ENCODE measurements around the gene GPC5. TPM values are rescaled to one million over a fixed set of nuclear protein-coding genes. Genes with fewer than 3 reads are reported as not detected.

Gene GPC5
- total and polyA plus RNA-seq, 9 of the 15 experiments (the other 6 are each of a cell fraction or from before 2014, with no cell fraction given): 0.18 to 0.27 TPM; not detected in 7

GRCh38 chr13:91726671-91727070, 328.2 kb downstream of the GPC5 start (continued):
- TF ChIP-seq SRF (CRISPR knock-in tag; IDR thresholded peaks at IDR 0.05) (no peak), NFATC3 (IDR thresholded peaks at IDR 0.05) (no peak), PTRF (tag; IDR thresholded peaks at IDR 0.05) (no peak), XRCC5 (IDR thresholded peaks at IDR 0.05; ENCODE audit: low read depth, low read length) (no peak), SP2 (IDR thresholded peaks at IDR 0.05; ENCODE audit: extremely low read depth, low read depth, low read length, poor library complexity, severe bottlenecking) (no peak), HNRNPLL (IDR thresholded peaks at IDR 0.05; ENCODE audit: low read depth, low read length, poor library complexity, severe bottlenecking) (no peak), ZNF764 (CRISPR knock-in tag; IDR thresholded peaks at IDR 0.05; ENCODE audit: low read depth) (no peak), ZNF347 (CRISPR knock-in tag; IDR thresholded peaks at IDR 0.05; ENCODE audit: low read depth) (no peak), CREB5 (CRISPR knock-in tag; IDR thresholded peaks at IDR 0.05) (no peak), CAMTA2 (CRISPR knock-in tag; conservative IDR thresholded peaks at IDR 0.05) (no peak), MCM3 (IDR thresholded peaks at IDR 0.05) (peak; percentile 68; the same call in 1 of the 2 replicates), SAFB (IDR thresholded peaks at IDR 0.05; ENCODE audit: borderline replicate concordance, low read depth, low read length) (no peak), HDAC2 (IDR thresholded peaks at IDR 0.05) (no peak), RFX5 (IDR thresholded peaks at IDR 0.05; ENCODE audit: low read depth, low read length) (no peak), BHLHE40 (IDR thresholded peaks at IDR 0.05; ENCODE audit: low read length) (no peak), DIDO1 (tag; IDR thresholded peaks at IDR 0.05; ENCODE audit: low read depth) (no peak), NR3C1 (CRISPR knock-in tag; IDR thresholded peaks at IDR 0.05) (0 out of 2 replicates have a peak, but pooled peaks have one; percentile 49), ZNF407 (IDR thresholded peaks at IDR 0.05; ENCODE audit: low read depth) (no peak), USF1 (CRISPR knock-in tag; IDR thresholded peaks at IDR 0.05) (no peak), TAF15 (IDR thresholded peaks at IDR 0.05; ENCODE audit: low read depth, low read length) (no peak), ETV5 (CRISPR knock-in tag; IDR thresholded peaks at IDR 0.05; ENCODE audit: low read depth) (no peak)
